Measurements from ENCODE around the gene TTC28. TPM values are rescaled to one million over a fixed set of nuclear protein-coding genes. Genes with fewer than 3 reads are reported as not detected.

Gene TTC28
- total RNA-seq, 1 donor from 2014 or later = 24.5 TPM

GRCh38 chr22:28229566-28230485 lies 449.8 kb downstream of the TTC28 start:
- no peak overlapping the region for H3K4me3 ChIP-seq
- no peak overlapping the region for H3K27ac ChIP-seq
- H3K9me3 ChIP-seq = no peaks in the 10 kb centered on the region
- H3K36me3 ChIP-seq = no peaks in the 10 kb centered on the region
- TF ChIP-seq CTCF (IDR thresholded peaks at IDR 0.05) = no peak
- intact Hi-C loops (cut with DNase I) = no loop called here
- peaks cover 0 to 10% of the 10 kb centered on the region in 2 donors for H3K4me1 ChIP-seq
- no peaks in the 10 kb centered on the region for H3K27me3 ChIP-seq
- no peak for DNase-seq (ENCODE audit: low spot score in 2 of 2)

- Histone ChIP-seq H3K27ac (no peak overlapping the region), H3K9me3 (no peaks in the 10 kb centered on the region), H3K4me1 (no peaks in the 10 kb centered on the region), H3K4me3 (no peak overlapping the region), H3K27me3 (no peaks in the 10 kb centered on the region), H3K36me3 (no peaks in the 10 kb centered on the region)
- no peak for TF ChIP-seq CTCF (IDR thresholded peaks at IDR 0.05)
- no peak for DNase-seq (ENCODE audit: low spot score in 2 of 2)
- intact Hi-C loops (cut with DNase I) = no loop called here
These were observed 455.8 kb downstream of the TTC28 start for GRCh38 chr22:28223826-28224225.

GRCh38 chr22:28222976-28223745 lies 456.5 kb downstream of the TTC28 start:
- H3K27me3 ChIP-seq = no peaks in the 10 kb centered on the region
- intact Hi-C loops (cut with DNase I) = no loop called here

GRCh38 chr22:28222571-28222970 lies 457.1 kb downstream of the TTC28 start:
- intact Hi-C loops (cut with DNase I) = no loop called here
- Histone ChIP-seq H3K9me3 (no peaks in the 10 kb centered on the region), H3K4me1 (no peaks in the 10 kb centered on the region), H3K27me3 (no peaks in the 10 kb centered on the region), H3K4me3 (no peak overlapping the region), H3K36me3 (no peaks in the 10 kb centered on the region), H3K27ac (no peak overlapping the region)
- TF ChIP-seq CTCF (IDR thresholded peaks at IDR 0.05) = no peak
- no peak for DNase-seq (ENCODE audit: low spot score in 2 of 2)

More at GRCh38 chr22:28222976-28223745, 456.5 kb downstream of the TTC28 start:
- Histone ChIP-seq H3K4me1 (no peaks in the 10 kb centered on the region), H3K27ac (no peak overlapping the region), H3K4me3 (no peak overlapping the region), H3K36me3 (no peaks in the 10 kb centered on the region), H3K9me3 (no peaks in the 10 kb centered on the region)
- no peak for TF ChIP-seq CTCF (IDR thresholded peaks at IDR 0.05)
- DNase-seq (ENCODE audit: low spot score in 2 of 2) = no peak

- H3K4me3 ChIP-seq = no peak overlapping the region
- no peaks in the 10 kb centered on the region for H3K9me3 ChIP-seq
- H3K27ac ChIP-seq = no peak overlapping the region
- no peaks in the 10 kb centered on the region for H3K36me3 ChIP-seq
- no peaks in the 10 kb centered on the region for H3K27me3 ChIP-seq
- DNase-seq (ENCODE audit: low spot score in 2 of 2) = no peak
- TF ChIP-seq CTCF (IDR thresholded peaks at IDR 0.05) = no peak
- intact Hi-C loops (cut with DNase I) = no loop called here
- no peaks in the 10 kb centered on the region for H3K4me1 ChIP-seq
These were observed 457.6 kb downstream of the TTC28 start for GRCh38 chr22:28222052-28222451.
